Chondrocyte (in vitro differentiated cells): Measurements from ENCODE around the gene SLC45A1. TPM values are rescaled to one million over a fixed set of nuclear protein-coding genes. Genes with fewer than 3 reads are reported as not detected.
A peak's percentile ranks its signal among the peaks of the same experiment; 100 is the strongest.

Source experiments
- DNase-seq: peaks from one replicate; pipeline ENCODE4 v3.0.0; 2021; ENCODE audit warnings: mixed read lengths, low spot score
- H3K27ac Mint-ChIP-seq: one replicate; pipeline ENCODE4 v1.8.0; 2021; ENCODE audit warnings: mild to moderate bottlenecking, moderate library complexity, mixed read lengths; ENCODE audit not compliant: unreplicated experiment
- H3K27me3 Mint-ChIP-seq: 2 replicates; pipeline ENCODE4 v1.8.0; 2021; ENCODE audit warnings: low read depth, mixed read lengths
- H3K36me3 Mint-ChIP-seq: 2 replicates; pipeline ENCODE4 v1.8.0; 2021; ENCODE audit warnings: low read depth, mixed read lengths
- H3K4me1 Mint-ChIP-seq: 2 replicates; pipeline ENCODE4 v1.8.0; 2021; ENCODE audit warnings: low read depth, mild to moderate bottlenecking, mixed read lengths
- H3K4me3 Mint-ChIP-seq: one replicate; pipeline ENCODE4 v1.8.0; 2021; ENCODE audit warnings: mild to moderate bottlenecking, moderate library complexity, mixed read lengths; ENCODE audit not compliant: unreplicated experiment
- H3K9me3 Mint-ChIP-seq: 2 replicates; pipeline ENCODE4 v1.8.0; 2021; ENCODE audit warnings: low read depth, mixed read lengths
- CTCF ChIP-seq: fragments of 200-600 bp; sonication (generic); IDR thresholded peaks from 2 replicates; pipeline ENCODE4 v1.5.0; 2021; ENCODE audit warnings: antibody characterized with exemption, mild to moderate bottlenecking, moderate library complexity
- total RNA-seq: library from RNA; stranded (reverse); gene quantifications from 3 replicates; pipeline ENCODE4 v1.2.1, GENCODE V29; 2021

Gene SLC45A1
- total RNA-seq, 1 donor from 2014 or later = 4.8 TPM

DNA sequence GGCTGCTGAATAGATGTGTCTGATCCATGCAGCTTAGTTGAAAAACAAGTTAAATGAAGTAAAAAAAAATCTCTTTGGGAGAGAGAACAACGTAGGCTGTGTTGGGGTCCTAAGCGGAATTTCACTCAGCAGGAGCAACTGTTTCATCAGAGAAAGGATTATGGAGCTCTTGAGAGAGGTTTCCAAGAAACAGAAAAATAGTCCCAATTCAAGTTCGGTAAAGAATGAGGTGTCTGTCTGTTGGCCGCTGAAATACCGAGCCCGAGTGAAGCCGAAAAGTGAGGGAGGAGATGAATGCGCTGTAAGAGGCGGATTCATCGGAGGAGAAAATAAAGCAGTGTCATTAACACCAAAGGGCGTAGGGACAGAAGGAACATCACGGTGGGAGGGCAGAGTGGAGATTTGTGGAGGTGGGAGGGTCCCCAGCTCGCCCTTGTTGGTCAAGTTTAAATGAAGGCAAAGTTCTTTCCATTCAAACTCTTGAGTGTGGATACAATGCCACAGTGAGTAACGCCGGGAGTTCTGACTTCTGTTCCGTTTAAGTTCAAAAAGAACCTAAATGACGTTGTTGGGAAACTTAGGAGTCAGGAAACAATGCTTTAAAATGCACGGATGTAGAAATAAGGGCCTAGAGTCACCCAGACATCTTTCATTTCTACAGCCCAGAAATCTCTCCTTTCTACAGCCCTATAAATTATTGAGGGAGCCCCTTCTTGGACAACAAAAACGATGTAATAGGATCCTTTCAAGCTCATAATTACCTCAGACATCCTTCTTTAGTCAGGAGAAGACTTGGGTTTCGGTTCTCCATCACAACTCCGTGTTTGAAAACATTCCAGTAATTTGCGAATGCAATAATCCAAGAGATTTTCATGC is 15.6 kb upstream of the SLC45A1 start:
- peak overlapping the region; percentile 23 for H3K4me3 Mint-ChIP-seq
- DNase-seq = no peak

DNA sequence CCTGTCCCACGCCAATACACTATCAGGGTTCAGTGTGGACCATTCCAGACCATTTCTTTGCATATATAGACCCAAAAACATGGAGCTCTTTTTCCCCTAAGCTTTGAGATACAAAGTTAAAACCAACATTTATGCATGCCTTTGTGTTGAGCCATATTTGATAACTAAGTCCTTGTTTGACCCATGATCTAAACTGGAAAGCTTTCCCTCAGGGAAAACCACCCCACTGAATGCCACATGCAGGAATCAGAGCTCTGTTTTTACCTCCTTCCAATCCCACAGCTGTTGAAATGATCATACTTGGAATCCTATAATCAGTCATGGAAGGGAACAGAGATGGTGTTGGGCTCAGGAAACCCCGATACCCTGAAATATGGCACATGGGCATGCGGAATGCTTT is 14.8 kb upstream of the SLC45A1 start:
- peaks cover 14% of the 10 kb centered on the region for H3K4me1 Mint-ChIP-seq
- no peaks in the 10 kb centered on the region for H3K36me3 Mint-ChIP-seq
- DNase-seq = no peak
- H3K4me3 Mint-ChIP-seq = no peak overlapping the region
- no peak for TF ChIP-seq CTCF
- H3K27me3 Mint-ChIP-seq = no peaks in the 10 kb centered on the region
- H3K9me3 Mint-ChIP-seq = no peaks in the 10 kb centered on the region
- no peak overlapping the region for H3K27ac Mint-ChIP-seq

More for the DNA sequence above, 15.6 kb upstream of the SLC45A1 start:
- TF ChIP-seq CTCF = no peak
- H3K9me3 Mint-ChIP-seq = no peaks in the 10 kb centered on the region
- H3K27ac Mint-ChIP-seq = peak overlapping the region; percentile 73
- no peaks in the 10 kb centered on the region for H3K36me3 Mint-ChIP-seq
- H3K27me3 Mint-ChIP-seq = no peaks in the 10 kb centered on the region
- H3K4me1 Mint-ChIP-seq = peaks cover 14% of the 10 kb centered on the region

DNA sequence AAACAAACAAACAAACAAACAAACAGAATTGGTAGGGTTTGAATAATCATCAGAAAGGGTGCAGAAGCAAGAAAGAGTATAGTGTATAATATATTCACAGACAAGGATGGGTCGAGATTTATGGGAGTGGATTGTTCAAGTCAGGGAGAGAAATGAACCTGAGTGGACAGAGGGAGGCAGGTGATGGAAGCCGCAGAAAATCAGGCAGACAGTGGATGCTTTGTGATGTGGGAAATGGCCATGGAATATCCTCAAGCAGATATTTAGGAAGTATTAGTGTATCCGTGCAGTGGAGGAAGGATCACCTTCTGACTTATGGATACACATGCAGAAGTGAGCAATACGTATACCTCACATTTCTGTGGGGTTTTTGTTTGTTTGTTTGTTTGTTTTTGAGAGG is 14.0 kb upstream of the SLC45A1 start:
- Mint-ChIP-seq H3K9me3 (no peaks in the 10 kb centered on the region), H3K27ac (no peak overlapping the region), H3K4me3 (no peak overlapping the region), H3K36me3 (no peaks in the 10 kb centered on the region), H3K27me3 (no peaks in the 10 kb centered on the region), H3K4me1 (peaks cover 14% of the 10 kb centered on the region)
- no peak for DNase-seq
- no peak for TF ChIP-seq CTCF

- Mint-ChIP-seq H3K36me3 (no peaks in the 10 kb centered on the region), H3K27ac (no peak overlapping the region), H3K4me1 (peaks cover 8% of the 10 kb centered on the region), H3K27me3 (no peaks in the 10 kb centered on the region), H3K4me3 (no peak overlapping the region), H3K9me3 (peaks cover 10% of the 10 kb centered on the region)
- DNase-seq = no peak
- TF ChIP-seq CTCF = no peak
Measured at GRCh38 chr1:8307628-8308027, 10.3 kb upstream of the SLC45A1 start.

DNA sequence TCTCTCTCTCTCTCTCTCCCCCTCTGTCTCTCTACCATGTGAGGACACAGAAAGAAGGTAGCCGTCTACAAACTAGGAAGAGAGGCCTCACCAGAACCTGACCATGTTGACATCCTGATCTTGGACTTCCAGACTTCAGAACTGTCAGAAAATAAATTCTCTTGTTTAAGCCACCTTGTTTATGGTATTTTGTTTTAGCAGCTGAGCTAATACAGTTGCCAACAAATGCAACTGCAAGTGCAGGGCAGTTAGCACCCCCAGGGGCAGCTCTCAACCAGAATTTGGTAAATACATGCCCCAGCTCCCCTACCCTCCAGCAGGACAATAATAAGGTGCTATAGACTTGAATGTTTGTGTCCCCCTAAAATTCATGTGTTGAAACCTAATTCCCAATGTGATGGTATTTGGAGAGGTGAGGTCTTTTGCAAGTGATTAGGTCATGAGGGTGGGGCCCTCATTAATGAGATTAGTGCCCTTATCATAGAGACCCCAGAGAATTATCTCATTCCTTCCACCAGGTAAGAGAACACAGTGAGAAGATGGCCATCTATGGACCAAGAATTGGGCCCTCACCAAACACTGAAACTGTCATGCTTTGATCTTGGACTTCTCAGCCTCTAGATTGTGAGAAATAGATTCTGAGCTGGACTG is 6.7 kb upstream of the SLC45A1 start:
- H3K27me3 Mint-ChIP-seq = no peaks in the 10 kb centered on the region

More for the DNA sequence above, 6.7 kb upstream of the SLC45A1 start:
- Mint-ChIP-seq H3K27ac (no peak overlapping the region), H3K36me3 (no peaks in the 10 kb centered on the region), H3K4me1 (peaks cover 20% of the 10 kb centered on the region), H3K9me3 (peaks cover 10% of the 10 kb centered on the region), H3K4me3 (no peak overlapping the region)
- no peak for TF ChIP-seq CTCF
- no peak for DNase-seq
